Astrocyte (in vitro differentiated cells and primary cell): Measurements from ENCODE around the gene EIF4E1B. TPM values are rescaled to one million over a fixed set of nuclear protein-coding genes. Genes with fewer than 3 reads are reported as not detected.
A peak's percentile ranks its signal among the peaks of the same experiment; 100 is the strongest.

ENCODE experiments used
- DNase-seq: peaks from one replicate; pipeline ENCODE4 v3.0.0-alpha.2; 2010; ENCODE audit warnings: low read depth
- FAIRE-seq: peaks from 2 replicates; lab custom pipeline; 2011; peaks lifted over from hg19 to GRCh38; lab: Jason Lieb, UNC
- H2AFZ ChIP-seq: 2 replicates; pipeline ENCODE4 v1.6.0; 2012; ENCODE audit warnings: low read depth, low read length, inconsistent platforms
- H3K27ac ChIP-seq: 2 replicates; pipeline ENCODE4 v1.5.1; 2011; ENCODE audit warnings: low read depth, low read length, inconsistent platforms
- H3K27me3 ChIP-seq: 2 replicates; pipeline ENCODE4 v1.6.0; 2011; ENCODE audit warnings: low read length, inconsistent platforms; ENCODE audit not compliant: insufficient read depth
- H3K36me3 ChIP-seq: 2 replicates; pipeline ENCODE4 v1.5.1; 2011; ENCODE audit warnings: low read length, inconsistent platforms; ENCODE audit not compliant: insufficient read depth
- H3K4me1 ChIP-seq: 2 replicates; pipeline ENCODE4 v1.5.1; 2011; ENCODE audit warnings: low read length, inconsistent platforms; ENCODE audit not compliant: insufficient read depth
- H3K4me2 ChIP-seq: 2 replicates; pipeline ENCODE4 v1.6.0; 2012; ENCODE audit warnings: low read length, inconsistent platforms
- H3K4me3 ChIP-seq: 2 replicates; pipeline ENCODE4 v1.5.1; 2011; ENCODE audit warnings: low read depth, mild to moderate bottlenecking, low read length, inconsistent platforms; ENCODE audit not compliant: insufficient read depth
- H3K79me2 ChIP-seq: 2 replicates; pipeline ENCODE4 v1.6.0; 2012; ENCODE audit warnings: mild to moderate bottlenecking, low read length, inconsistent platforms; ENCODE audit not compliant: insufficient read depth
- H3K9ac ChIP-seq: 2 replicates; pipeline ENCODE4 v1.6.0; 2012; ENCODE audit warnings: mild to moderate bottlenecking, low read length, inconsistent platforms
- H3K9me3 ChIP-seq: 2 replicates; pipeline ENCODE4 v1.5.1; 2012; ENCODE audit warnings: low read depth, mild to moderate bottlenecking, low read length, inconsistent platforms; ENCODE audit not compliant: insufficient read depth
- H4K20me1 ChIP-seq: 2 replicates; pipeline ENCODE4 v1.6.0; 2012; ENCODE audit warnings: low read length, inconsistent platforms; ENCODE audit not compliant: insufficient read depth
- H3K27ac Mint-ChIP-seq: one replicate; pipeline ENCODE4 v1.8.0; 2021; ENCODE audit warnings: mild to moderate bottlenecking, mixed read lengths; ENCODE audit not compliant: unreplicated experiment
- H3K27me3 Mint-ChIP-seq: one replicate; pipeline ENCODE4 v1.8.0; 2021; ENCODE audit warnings: low read depth, mixed read lengths; ENCODE audit not compliant: unreplicated experiment
- H3K36me3 Mint-ChIP-seq: one replicate; pipeline ENCODE4 v1.8.0; 2021; ENCODE audit warnings: low read depth, mixed read lengths; ENCODE audit not compliant: unreplicated experiment
- H3K4me1 Mint-ChIP-seq: one replicate; pipeline ENCODE4 v1.8.0; 2021; ENCODE audit warnings: low read depth, mixed read lengths; ENCODE audit not compliant: unreplicated experiment
- H3K4me3 Mint-ChIP-seq: one replicate; pipeline ENCODE4 v1.8.0; 2021; ENCODE audit warnings: mild to moderate bottlenecking, moderate library complexity, mixed read lengths; ENCODE audit not compliant: unreplicated experiment
- H3K9me3 Mint-ChIP-seq: one replicate; pipeline ENCODE4 v1.8.0; 2021; ENCODE audit warnings: mild to moderate bottlenecking, mixed read lengths; ENCODE audit not compliant: unreplicated experiment
- EZH2 ChIP-seq: IDR thresholded peaks from 2 replicates; pipeline ENCODE4 v1.6.1; 2012; ENCODE audit warnings: mild to moderate bottlenecking, low read length, inconsistent platforms; ENCODE audit not compliant: insufficient read depth
- total RNA-seq: library from RNA; stranded (reverse); gene quantifications from 2 replicates; pipeline ENCODE4 v1.2.1, GENCODE V29; 2021
- TF ChIP-seq, protein P1 (sequence below): IDR thresholded peaks from 2 replicates; pipeline ENCODE4 v1.5.1; 2011; ENCODE audit warnings: low read depth, mild to moderate bottlenecking, inconsistent platforms, low read length, moderate library complexity; ENCODE audit not compliant: insufficient read depth

The EIF4E1B gene
- total RNA-seq, 1 donor from 2014 or later = not detected

DNA sequence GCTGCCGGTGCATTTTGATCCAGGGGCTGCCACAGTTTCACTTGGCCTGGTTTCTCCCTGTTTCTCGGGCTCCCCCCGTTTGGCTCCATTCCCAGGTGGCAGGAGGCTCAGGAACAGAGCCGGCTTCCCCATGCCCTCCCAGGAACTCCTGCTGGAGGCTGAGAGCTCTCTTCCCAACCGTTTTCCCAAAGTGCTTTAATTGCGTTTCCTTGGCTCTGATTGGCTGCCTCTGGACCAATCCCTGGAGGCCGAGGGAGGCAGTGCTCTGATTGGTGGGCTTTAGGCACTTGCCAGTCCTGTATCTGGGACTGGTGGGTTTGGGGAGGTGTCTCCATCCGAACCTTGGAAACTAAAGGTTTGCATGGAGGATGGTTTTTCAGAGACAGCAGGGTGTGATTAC, 21.7 kb downstream of the EIF4E1B start:
- Mint-ChIP-seq H3K27me3 (no peaks in the 10 kb centered on the region), H3K27ac (no peak overlapping the region), H3K36me3 (peaks cover 5% of the 10 kb centered on the region), H3K4me3 (no peak overlapping the region), H3K4me1 (peaks cover 17% of the 10 kb centered on the region), H3K9me3 (no peaks in the 10 kb centered on the region)
- no peak overlapping the region for H3K4me2 ChIP-seq
- no peak overlapping the region for H3K9ac ChIP-seq
- H2AFZ ChIP-seq = no peak overlapping the region
- no peaks in the 10 kb centered on the region for H3K9me3 ChIP-seq
- FAIRE-seq = no peak
- no peak overlapping the region for H3K4me3 ChIP-seq
- peaks cover 38% of the 10 kb centered on the region for H3K79me2 ChIP-seq
- H3K36me3 ChIP-seq = no peaks in the 10 kb centered on the region
- DNase-seq = no peak
- H3K4me1 ChIP-seq = peaks cover 24% of the 10 kb centered on the region
- TF ChIP-seq, protein P1, sequence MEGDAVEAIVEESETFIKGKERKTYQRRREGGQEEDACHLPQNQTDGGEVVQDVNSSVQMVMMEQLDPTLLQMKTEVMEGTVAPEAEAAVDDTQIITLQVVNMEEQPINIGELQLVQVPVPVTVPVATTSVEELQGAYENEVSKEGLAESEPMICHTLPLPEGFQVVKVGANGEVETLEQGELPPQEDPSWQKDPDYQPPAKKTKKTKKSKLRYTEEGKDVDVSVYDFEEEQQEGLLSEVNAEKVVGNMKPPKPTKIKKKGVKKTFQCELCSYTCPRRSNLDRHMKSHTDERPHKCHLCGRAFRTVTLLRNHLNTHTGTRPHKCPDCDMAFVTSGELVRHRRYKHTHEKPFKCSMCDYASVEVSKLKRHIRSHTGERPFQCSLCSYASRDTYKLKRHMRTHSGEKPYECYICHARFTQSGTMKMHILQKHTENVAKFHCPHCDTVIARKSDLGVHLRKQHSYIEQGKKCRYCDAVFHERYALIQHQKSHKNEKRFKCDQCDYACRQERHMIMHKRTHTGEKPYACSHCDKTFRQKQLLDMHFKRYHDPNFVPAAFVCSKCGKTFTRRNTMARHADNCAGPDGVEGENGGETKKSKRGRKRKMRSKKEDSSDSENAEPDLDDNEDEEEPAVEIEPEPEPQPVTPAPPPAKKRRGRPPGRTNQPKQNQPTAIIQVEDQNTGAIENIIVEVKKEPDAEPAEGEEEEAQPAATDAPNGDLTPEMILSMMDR = no peak
- no peak for TF ChIP-seq EZH2
- no peak overlapping the region for H3K27ac ChIP-seq
- H3K27me3 ChIP-seq = no peaks in the 10 kb centered on the region
- H4K20me1 ChIP-seq = peaks cover 64% of the 10 kb centered on the region

GRCh38 chr5:176653401-176654385, 23.2 kb downstream of the EIF4E1B start:
- Mint-ChIP-seq H3K9me3 (no peaks in the 10 kb centered on the region), H3K4me1 (peaks cover 23% of the 10 kb centered on the region), H3K27me3 (no peaks in the 10 kb centered on the region), H3K36me3 (peaks cover 13% of the 10 kb centered on the region), H3K4me3 (peak overlapping the region; percentile 51), H3K27ac (peak overlapping the region; percentile 1)
- no peaks in the 10 kb centered on the region for H3K9me3 ChIP-seq
- peak overlapping the region; percentile 45 for H3K4me2 ChIP-seq
- H3K4me1 ChIP-seq = peaks cover 16% of the 10 kb centered on the region
- H3K27ac ChIP-seq = no peak overlapping the region
- H3K79me2 ChIP-seq = peaks cover 26% of the 10 kb centered on the region
- no peak overlapping the region for H3K4me3 ChIP-seq
- TF ChIP-seq, protein P1 = no peak
- no peak for TF ChIP-seq EZH2
- peaks cover 72% of the 10 kb centered on the region for H4K20me1 ChIP-seq
- DNase-seq = no peak
- H2AFZ ChIP-seq = no peak overlapping the region
- H3K27me3 ChIP-seq = no peaks in the 10 kb centered on the region
- H3K36me3 ChIP-seq = no peaks in the 10 kb centered on the region
- no peak overlapping the region for H3K9ac ChIP-seq
- FAIRE-seq = no peak

DNA sequence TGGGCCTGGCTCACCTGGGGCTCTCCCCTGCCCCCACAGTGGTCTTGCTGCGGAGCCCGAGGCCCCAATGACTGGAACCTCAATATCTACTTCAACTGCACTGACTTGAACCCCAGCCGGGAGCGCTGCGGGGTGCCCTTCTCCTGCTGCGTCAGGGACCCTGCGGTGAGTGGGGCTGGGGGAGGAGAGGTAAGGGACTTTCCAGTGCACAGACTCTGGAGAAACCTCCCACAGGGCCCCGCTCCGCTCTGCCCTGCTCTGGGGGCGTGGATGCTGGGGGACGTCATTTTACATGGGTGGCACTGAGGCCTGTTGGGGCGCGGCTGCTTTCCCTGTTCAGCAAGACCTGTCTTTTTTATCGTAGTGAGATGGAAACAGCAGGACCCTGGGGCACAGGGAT, 24.4 kb downstream of the EIF4E1B start:
- DNase-seq (no peak), FAIRE-seq (no peak)
- no peaks in the 10 kb centered on the region for H3K9me3 Mint-ChIP-seq
- H3K4me2 ChIP-seq = no peak overlapping the region
- H4K20me1 ChIP-seq = peaks cover 72% of the 10 kb centered on the region
- H3K27me3 ChIP-seq = no peaks in the 10 kb centered on the region
- H3K9me3 ChIP-seq = no peaks in the 10 kb centered on the region
- no peak overlapping the region for H3K27ac ChIP-seq
- TF ChIP-seq, protein P1 = no peak
- TF ChIP-seq EZH2 = no peak
- H3K36me3 ChIP-seq = no peaks in the 10 kb centered on the region
- peaks cover 13% of the 10 kb centered on the region for H3K36me3 Mint-ChIP-seq
- no peak overlapping the region for H3K4me3 ChIP-seq
- H3K27me3 Mint-ChIP-seq = no peaks in the 10 kb centered on the region
- no peak overlapping the region for H3K9ac ChIP-seq
- H3K27ac Mint-ChIP-seq = no peak overlapping the region
- H3K79me2 ChIP-seq = peaks cover 18% of the 10 kb centered on the region
- H3K4me1 Mint-ChIP-seq = peaks cover 28% of the 10 kb centered on the region
- peaks cover 12% of the 10 kb centered on the region for H3K4me1 ChIP-seq
- H3K4me3 Mint-ChIP-seq = no peak overlapping the region
- H2AFZ ChIP-seq = no peak overlapping the region
